SK-N-SH (cell line): ENCODE measurements around the gene SCYL1. TPM values are rescaled to one million over a fixed set of nuclear protein-coding genes. Genes with fewer than 3 reads are reported as not detected.

Experiments used
- CTCF ChIA-PET: fragments of 300-600, 350-600 bp; formaldehyde crosslinking; extraction: SDS; loops from one replicate; lab custom pipeline; 2021; lab: Yijun Ruan, JAX
- POLR2A ChIA-PET: fragments of 350-600 bp; sonication (Branson Sonifier 250); formaldehyde crosslinking; extraction: SDS; loops from one replicate; lab custom pipeline; 2020; ENCODE audit warnings: antibody characterized with exemption, inconsistent platforms; lab: Yijun Ruan, JAX
- DNase-seq: peaks from one replicate; pipeline ENCODE4 v3.0.0; 2012
- H2AFZ ChIP-seq: fragments of 200-600 bp; sonication (generic); 2 replicates; pipeline ENCODE4 v1.8.1; 2016; ENCODE audit warnings: antibody characterized with exemption, mild to moderate bottlenecking, low read depth
- H3F3A ChIP-seq: fragments of 200-600 bp; sonication (generic); replicated peaks from 2 replicates; pipeline ENCODE3; 2016; ENCODE audit warnings: antibody characterized with exemption, mild to moderate bottlenecking; ENCODE audit not compliant: insufficient read depth
- H3K27ac ChIP-seq, 2 experiments: fragments of 200-500 bp in 1 of 2; fragments of 200-600 bp in 1 of 2; sonication (Bioruptor generic) in 1 of 2; sonication (generic), shearing (Covaris generic) in 1 of 2; 2 replicates each; pipeline versions ENCODE4 v1.5.1 to v1.6.1; 2014 to 2016; ENCODE audit warnings: low read depth in 2 of 2, inconsistent platforms in 1 of 2, low read length in 1 of 2, mild to moderate bottlenecking in 1 of 2, mixed read lengths in 1 of 2
- H3K27me3 ChIP-seq: fragments of 200-600 bp; sonication (generic), shearing (Covaris generic); 2 replicates; pipeline ENCODE4 v1.6.1; 2016; ENCODE audit warnings: mixed run types; ENCODE audit not compliant: insufficient read depth
- H3K36me3 ChIP-seq, 2 experiments: fragments of 200-500 bp in 1 of 2; fragments of 200-600 bp in 1 of 2; sonication (Bioruptor generic) in 1 of 2; sonication (generic) in 1 of 2; replicated peaks in 1 of 2; 2 replicates each; pipeline versions ENCODE3 to v1.5.1; 2014 to 2016; ENCODE audit warnings: low read length in 1 of 2, mild to moderate bottlenecking in 1 of 2; ENCODE audit not compliant: insufficient read depth in 2 of 2, control insufficient read depth in 1 of 2
- H3K4me1 ChIP-seq, 2 experiments: fragments of 200-500 bp in 1 of 2; fragments of 200-600 bp in 1 of 2; sonication (Bioruptor generic) in 1 of 2; sonication (generic), shearing (Covaris generic) in 1 of 2; 2 replicates each; pipeline versions ENCODE4 v1.5.1 to v1.6.1; 2014 to 2016; ENCODE audit warnings: low read depth in 1 of 2, low read length in 1 of 2, mixed run types in 1 of 2; ENCODE audit not compliant: insufficient read depth in 2 of 2, control insufficient read depth in 1 of 2
- H3K4me2 ChIP-seq: fragments of 200-600 bp; sonication (generic), shearing (Covaris generic); 2 replicates; pipeline ENCODE4 v1.6.1; 2017; ENCODE audit warnings: mixed run types
- H3K4me3 ChIP-seq, 2 experiments: fragments of 200-500 bp in 1 of 2; fragments of 200-600 bp in 1 of 2; sonication (Bioruptor generic) in 1 of 2; sonication (generic), shearing (Covaris generic) in 1 of 2; 2 replicates each; pipeline versions ENCODE4 v1.5.1 to v1.8.1; 2014 to 2016; ENCODE audit warnings: low read depth in 2 of 2, inconsistent platforms in 1 of 2, low read length in 1 of 2, mild to moderate bottlenecking in 1 of 2, mixed read lengths in 1 of 2, moderate library complexity in 1 of 2
- H3K79me2 ChIP-seq: fragments of 200-600 bp; sonication (generic); 2 replicates; pipeline ENCODE4 v1.8.1; 2017; ENCODE audit warnings: mild to moderate bottlenecking; ENCODE audit not compliant: insufficient read depth
- H3K9ac ChIP-seq: fragments of 200-600 bp; sonication (generic); 2 replicates; pipeline ENCODE4 v1.6.1; 2017; ENCODE audit warnings: mixed run types
- H3K9me2 ChIP-seq: fragments of 200-600 bp; sonication (generic); 2 replicates; pipeline ENCODE4 v1.6.1; 2017; ENCODE audit warnings: mixed run types
- H3K9me3 ChIP-seq: fragments of 200-600 bp; sonication (generic); 2 replicates; pipeline ENCODE4 v1.6.1; 2017; ENCODE audit warnings: mixed run types, mild to moderate bottlenecking, moderate library complexity
- H4K20me1 ChIP-seq: fragments of 200-600 bp; sonication (generic); 2 replicates; pipeline ENCODE4 v1.6.1; 2017; ENCODE audit warnings: mild to moderate bottlenecking, mixed run types; ENCODE audit not compliant: insufficient read depth
- CTCF ChIP-seq: fragments of 200-600 bp; sonication (generic); IDR thresholded peaks from 2 replicates; pipeline ENCODE4 v1.6.1; 2017; ENCODE audit warnings: antibody characterized with exemption, mild to moderate bottlenecking, moderate library complexity
- EZH2phosphoT487 ChIP-seq: fragments of 200-600 bp; sonication (generic); IDR thresholded peaks from 2 replicates; pipeline ENCODE4 v1.6.1; 2017; ENCODE audit warnings: low read depth, mixed run types, mild to moderate bottlenecking, antibody characterized with exemption, moderate library complexity, borderline replicate concordance
- FOSL2 ChIP-seq: IDR thresholded peaks from 2 replicates; pipeline ENCODE4 v1.4.0; 2012; ENCODE audit warnings: low read depth, mild to moderate bottlenecking, moderate library complexity, borderline replicate concordance
- GABPA ChIP-seq: IDR thresholded peaks from 2 replicates; pipeline ENCODE4 v1.4.0; 2012; ENCODE audit warnings: low read depth, mild to moderate bottlenecking
- MXI1 ChIP-seq: IDR thresholded peaks from 2 replicates; pipeline ENCODE4 v1.6.1; 2012; ENCODE audit warnings: mild to moderate bottlenecking, low read depth, low read length, improper control_type of control experiment
- NFIC ChIP-seq: IDR thresholded peaks from 2 replicates; pipeline ENCODE4 v1.4.0; 2012; ENCODE audit warnings: borderline replicate concordance
- PBX3 ChIP-seq: IDR thresholded peaks from 2 replicates; pipeline ENCODE4; 2012
- POLR2AphosphoS5 ChIP-seq: IDR thresholded peaks from 2 replicates; pipeline ENCODE4 v1.6.1; 2012; ENCODE audit warnings: low read depth, low read length
- RAD21 ChIP-seq: IDR thresholded peaks from 2 replicates; pipeline ENCODE4 v1.6.1; 2012; ENCODE audit warnings: mild to moderate bottlenecking, low read length
- RCOR1 ChIP-seq: fragments of 150-350 bp; IDR thresholded peaks from 2 replicates; pipeline ENCODE4 v1.6.1; 2017; ENCODE audit warnings: antibody characterized with exemption, low read length
- REST ChIP-seq: IDR thresholded peaks from 2 replicates; pipeline ENCODE4 v1.6.1; 2012; ENCODE audit warnings: mild to moderate bottlenecking, low read depth, low read length, moderate library complexity
- RFX5 ChIP-seq: IDR thresholded peaks from 2 replicates; pipeline ENCODE4 v1.6.1; 2012; ENCODE audit warnings: mild to moderate bottlenecking, improper control_type of control experiment, low read length
- RXRA ChIP-seq: IDR thresholded peaks from 2 replicates; pipeline ENCODE4 v1.4.0; 2012; ENCODE audit warnings: low read depth, mild to moderate bottlenecking, borderline replicate concordance
- SIN3A ChIP-seq: IDR thresholded peaks from 2 replicates; pipeline ENCODE4 v1.6.1; 2012; ENCODE audit warnings: low read depth, mild to moderate bottlenecking, low read length, moderate library complexity, borderline replicate concordance
- TAF1 ChIP-seq: IDR thresholded peaks from 2 replicates; pipeline ENCODE4 v1.6.1; 2012; ENCODE audit warnings: low read depth, mild to moderate bottlenecking, low read length, moderate library complexity, borderline replicate concordance
- TCF12 ChIP-seq: IDR thresholded peaks from 2 replicates; pipeline ENCODE4 v1.4.0; 2012
- TEAD4 ChIP-seq: IDR thresholded peaks from 2 replicates; pipeline ENCODE4 v1.4.0; 2012; ENCODE audit warnings: mild to moderate bottlenecking, borderline replicate concordance; ENCODE audit not compliant: insufficient read depth
- USF1 ChIP-seq: IDR thresholded peaks from 2 replicates; pipeline ENCODE4 v1.4.0; 2012; ENCODE audit warnings: low read depth, borderline replicate concordance
- USF2 ChIP-seq: fragments of 150-350 bp; IDR thresholded peaks from 2 replicates; pipeline ENCODE4 v1.6.1; 2017; ENCODE audit warnings: antibody characterized with exemption, low read length, low read depth, borderline replicate concordance
- ZBTB33 ChIP-seq: IDR thresholded peaks from 2 replicates; pipeline ENCODE4 v1.4.0; 2012; ENCODE audit warnings: low read depth, borderline replicate concordance
- WGBS: methylation state at CpG from one replicate; pipeline ENCODE4 v1.1.6; 2017; ENCODE audit warnings: low lambda C conversion rate; 5-methylcytosine and 5-hydroxymethylcytosine counted together
- polyA plus RNA-seq, 3 experiments: library from polyadenylated mRNA; depleted of rRNA; stranded (reverse); fragments of >200 nt; gene quantifications; 2 replicates each; pipeline ENCODE4 v1.2.3, GENCODE V29; 2012

The SCYL1 gene
- polyA plus RNA-seq, 1 of the 3 experiments (the other 2 are of a cell fraction): 79.9 TPM

GRCh38 chr11:65502555-65503367, 22.1 kb upstream of the SCYL1 start:
- Histone ChIP-seq H3K36me3 (peaks cover 66 to 77% of the 10 kb centered on the region in 2 experiments), H3K4me2 (peak overlapping the region; percentile 87), H3K4me3 (peak overlapping the region; percentile 84 to 87), H3K4me1 (peaks cover 0 to 22% of the 10 kb centered on the region in 2 experiments; a peak in 2 of 4 replicates), H3K79me2 (peaks cover 98% of the 10 kb centered on the region), H3K27ac (peak overlapping the region; percentile 56 to 99), H3K9ac (peak overlapping the region; percentile 100), H3K27me3 (no peaks in the 10 kb centered on the region), H3F3A (peaks cover 88% of the 10 kb centered on the region), H2AFZ (no peak overlapping the region), H4K20me1 (peaks cover 88% of the 10 kb centered on the region), H3K9me2 (no peaks in the 10 kb centered on the region), H3K9me3 (no peaks in the 10 kb centered on the region)
- WGBS: under 1% methylated on average over 6 of the region's 6 CpGs
- ChIA-PET CTCF (interaction anchor here (0.8 to 1.9 kb wide), 17 partner anchors 8 to 188 kb away, joined by 3 to 12 read pairs (median 4); partner anchors contain the start of genes DPF2 and ZNRD2), POLR2A (interaction anchor here (0.5 to 26.8 kb wide), 9 partner anchors 9 to 1236 kb away, joined by 3 to 1027 read pairs (median 4); partner anchors contain the start of gene NEAT1)
- DNase-seq: no peak
- TF ChIP-seq RXRA (no peak), RAD21 (no peak), RCOR1 (no peak), NFIC (no peak; the same call in 1 of the 2 replicates), GABPA (no peak), TCF12 (no peak), TEAD4 (peak; percentile 10; the same call in 1 of the 2 replicates), CTCF (no peak), PBX3 (no peak), FOSL2 (no peak), RFX5 (no peak), TAF1 (peak; percentile 19; the same call in 1 of the 2 replicates), USF2 (no peak), ZBTB33 (0 out of 2 replicates have a peak, but pooled peaks have one; percentile 29), EZH2phosphoT487 (no peak), MXI1 (peak; percentile 53; the same call in 1 of the 2 replicates), USF1 (no peak), POLR2AphosphoS5 (peak; percentile 85), REST (peak; percentile 40), SIN3A (peak; percentile 86; the same call in 1 of the 2 replicates)
